Endothelial cell of umbilical vein (primary cell): ENCODE results near the gene TM9SF2.

Source experiments
- EZH2 ChIP-seq: IDR thresholded peaks from 2 replicates; pipeline ENCODE4 v1.6.1; 2012; ENCODE audit warnings: borderline replicate concordance, low read depth, mild to moderate bottlenecking, moderate library complexity, low read length, inconsistent platforms; ENCODE audit not compliant: severe bottlenecking
- JUN ChIP-seq: IDR thresholded peaks from 2 replicates; pipeline ENCODE4 v1.6.1; 2011; ENCODE audit warnings: borderline replicate concordance, low read depth; ENCODE audit not compliant: insufficient read length, insufficient read depth
- POLR2A ChIP-seq: IDR thresholded peaks from 2 replicates; pipeline ENCODE4 v1.6.1; 2012; ENCODE audit warnings: low read depth, mild to moderate bottlenecking, control low read depth, low read length
- POLR2AphosphoS5 ChIP-seq: IDR thresholded peaks from 2 replicates; pipeline ENCODE4 v1.6.1; 2012; ENCODE audit warnings: low read depth, mild to moderate bottlenecking, control low read depth, low read length, moderate library complexity; ENCODE audit not compliant: insufficient read depth
- TF ChIP-seq, protein P1 (sequence below), 2 donors: IDR thresholded peaks; 1 replicate in 1 of 2; 2 replicates in 1 of 2; pipeline ENCODE4 v1.5.1; 2011; ENCODE audit warnings: low read length in 2 of 2, mild to moderate bottlenecking in 2 of 2, moderate library complexity in 2 of 2, control low read depth in 1 of 2, inconsistent platforms in 1 of 2, low read depth in 1 of 2; ENCODE audit not compliant: insufficient read depth in 1 of 2; ENCODE audit errors: extremely low read depth in 1 of 2
- TF ChIP-seq, protein P2 (sequence below): IDR thresholded peaks from 2 replicates; pipeline ENCODE4 v1.6.1; 2011; ENCODE audit not compliant: insufficient read depth, insufficient read length

- TF ChIP-seq POLR2AphosphoS5: no peak
- TF ChIP-seq POLR2A: no peak
- TF ChIP-seq, protein P1, sequence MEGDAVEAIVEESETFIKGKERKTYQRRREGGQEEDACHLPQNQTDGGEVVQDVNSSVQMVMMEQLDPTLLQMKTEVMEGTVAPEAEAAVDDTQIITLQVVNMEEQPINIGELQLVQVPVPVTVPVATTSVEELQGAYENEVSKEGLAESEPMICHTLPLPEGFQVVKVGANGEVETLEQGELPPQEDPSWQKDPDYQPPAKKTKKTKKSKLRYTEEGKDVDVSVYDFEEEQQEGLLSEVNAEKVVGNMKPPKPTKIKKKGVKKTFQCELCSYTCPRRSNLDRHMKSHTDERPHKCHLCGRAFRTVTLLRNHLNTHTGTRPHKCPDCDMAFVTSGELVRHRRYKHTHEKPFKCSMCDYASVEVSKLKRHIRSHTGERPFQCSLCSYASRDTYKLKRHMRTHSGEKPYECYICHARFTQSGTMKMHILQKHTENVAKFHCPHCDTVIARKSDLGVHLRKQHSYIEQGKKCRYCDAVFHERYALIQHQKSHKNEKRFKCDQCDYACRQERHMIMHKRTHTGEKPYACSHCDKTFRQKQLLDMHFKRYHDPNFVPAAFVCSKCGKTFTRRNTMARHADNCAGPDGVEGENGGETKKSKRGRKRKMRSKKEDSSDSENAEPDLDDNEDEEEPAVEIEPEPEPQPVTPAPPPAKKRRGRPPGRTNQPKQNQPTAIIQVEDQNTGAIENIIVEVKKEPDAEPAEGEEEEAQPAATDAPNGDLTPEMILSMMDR (IDR thresholded peaks at IDR 0.05; ENCODE audit: extremely low read depth in 1 of 2, insufficient read depth in 1 of 2, low read depth in 1 of 2, low read length in 2 of 2): no peak
- no peak for TF ChIP-seq JUN
- no peak for TF ChIP-seq EZH2
- TF ChIP-seq, protein P2, sequence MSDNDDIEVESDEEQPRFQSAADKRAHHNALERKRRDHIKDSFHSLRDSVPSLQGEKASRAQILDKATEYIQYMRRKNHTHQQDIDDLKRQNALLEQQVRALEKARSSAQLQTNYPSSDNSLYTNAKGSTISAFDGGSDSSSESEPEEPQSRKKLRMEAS: no peak
Observed at GRCh38 chr13:99495466-99496183, 5.6 kb upstream of the TM9SF2 start.
